IMR-90 (cell line): ENCODE measurements around the gene ESD.

Experiments used
- BHLHE40 ChIP-seq: fragments of 150-350 bp; IDR thresholded peaks from 2 replicates; pipeline ENCODE4 v1.6.1; 2016; ENCODE audit warnings: mild to moderate bottlenecking, low read depth, low read length
- CEBPB ChIP-seq: IDR thresholded peaks from 2 replicates; pipeline ENCODE4 v1.6.1; 2012; ENCODE audit warnings: low read depth, low read length, improper control_type of control experiment
- MAFK ChIP-seq: IDR thresholded peaks from 2 replicates; pipeline ENCODE4 v1.6.1; 2012; ENCODE audit warnings: low read depth, low read length, improper control_type of control experiment
- MXI1 ChIP-seq: IDR thresholded peaks from 2 replicates; pipeline ENCODE4 v1.6.1; 2012; ENCODE audit warnings: low read depth, mild to moderate bottlenecking, low read length, moderate library complexity, borderline replicate concordance
- POLR2A ChIP-seq: IDR thresholded peaks from 2 replicates; pipeline ENCODE4 v1.6.1; 2012; ENCODE audit warnings: mild to moderate bottlenecking, low read depth, low read length
- RFX5 ChIP-seq: IDR thresholded peaks from 2 replicates; pipeline ENCODE4 v1.8.0; 2012; ENCODE audit warnings: low read depth, mild to moderate bottlenecking, low read length, moderate library complexity
- SMC3 ChIP-seq: fragments of 150-350 bp; IDR thresholded peaks from 2 replicates; pipeline ENCODE4 v1.6.1; 2016; ENCODE audit warnings: low read depth, mild to moderate bottlenecking, antibody characterized with exemption, low read length, moderate library complexity
- TF ChIP-seq, protein P1 (sequence below): conservative IDR thresholded peaks from 2 replicates; pipeline ENCODE4 v1.5.1; 2012; ENCODE audit warnings: mild to moderate bottlenecking, low read depth, low read length, improper control_type of control experiment
- TF ChIP-seq, protein P2 (sequence below): fragments of 150-350 bp; IDR thresholded peaks from 2 replicates; pipeline ENCODE4 v1.6.1; 2017; ENCODE audit warnings: mild to moderate bottlenecking, antibody characterized with exemption, low read length, low read depth

DNA sequence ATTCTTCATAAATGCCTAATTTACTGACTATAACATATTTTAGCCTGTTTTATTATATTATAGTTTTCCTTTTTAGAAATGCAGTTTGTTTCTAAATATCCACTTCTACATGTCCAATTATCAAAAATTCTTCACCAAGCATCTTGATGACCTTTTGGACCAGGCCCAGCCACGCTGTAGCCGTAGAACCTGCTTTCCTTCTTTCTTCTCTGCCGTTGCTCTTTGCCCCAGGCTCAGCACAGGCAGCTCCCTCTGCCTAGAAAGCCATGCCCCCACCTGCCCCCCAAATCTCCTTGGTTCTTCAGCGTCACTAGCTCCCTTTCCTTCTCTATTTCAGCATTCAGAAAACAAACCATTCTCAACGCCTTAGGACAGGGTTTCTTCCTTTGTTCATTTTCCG is 65.4 kb downstream of the ESD start:
- TF ChIP-seq CEBPB, result no peak
- TF ChIP-seq, protein P1, sequence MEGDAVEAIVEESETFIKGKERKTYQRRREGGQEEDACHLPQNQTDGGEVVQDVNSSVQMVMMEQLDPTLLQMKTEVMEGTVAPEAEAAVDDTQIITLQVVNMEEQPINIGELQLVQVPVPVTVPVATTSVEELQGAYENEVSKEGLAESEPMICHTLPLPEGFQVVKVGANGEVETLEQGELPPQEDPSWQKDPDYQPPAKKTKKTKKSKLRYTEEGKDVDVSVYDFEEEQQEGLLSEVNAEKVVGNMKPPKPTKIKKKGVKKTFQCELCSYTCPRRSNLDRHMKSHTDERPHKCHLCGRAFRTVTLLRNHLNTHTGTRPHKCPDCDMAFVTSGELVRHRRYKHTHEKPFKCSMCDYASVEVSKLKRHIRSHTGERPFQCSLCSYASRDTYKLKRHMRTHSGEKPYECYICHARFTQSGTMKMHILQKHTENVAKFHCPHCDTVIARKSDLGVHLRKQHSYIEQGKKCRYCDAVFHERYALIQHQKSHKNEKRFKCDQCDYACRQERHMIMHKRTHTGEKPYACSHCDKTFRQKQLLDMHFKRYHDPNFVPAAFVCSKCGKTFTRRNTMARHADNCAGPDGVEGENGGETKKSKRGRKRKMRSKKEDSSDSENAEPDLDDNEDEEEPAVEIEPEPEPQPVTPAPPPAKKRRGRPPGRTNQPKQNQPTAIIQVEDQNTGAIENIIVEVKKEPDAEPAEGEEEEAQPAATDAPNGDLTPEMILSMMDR, result no peak
- TF ChIP-seq, protein P2, sequence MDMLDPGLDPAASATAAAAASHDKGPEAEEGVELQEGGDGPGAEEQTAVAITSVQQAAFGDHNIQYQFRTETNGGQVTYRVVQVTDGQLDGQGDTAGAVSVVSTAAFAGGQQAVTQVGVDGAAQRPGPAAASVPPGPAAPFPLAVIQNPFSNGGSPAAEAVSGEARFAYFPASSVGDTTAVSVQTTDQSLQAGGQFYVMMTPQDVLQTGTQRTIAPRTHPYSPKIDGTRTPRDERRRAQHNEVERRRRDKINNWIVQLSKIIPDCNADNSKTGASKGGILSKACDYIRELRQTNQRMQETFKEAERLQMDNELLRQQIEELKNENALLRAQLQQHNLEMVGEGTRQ, result no peak
- TF ChIP-seq RFX5, result no peak
- no peak for TF ChIP-seq BHLHE40
- TF ChIP-seq MXI1, result no peak
- no peak for TF ChIP-seq MAFK
- no peak for TF ChIP-seq SMC3
- no peak for TF ChIP-seq POLR2A
